Subcutaneous adipose tissue (tissue), 4 donors: ENCODE results near the gene PDE1C. TPM values are rescaled to one million over a fixed set of nuclear protein-coding genes. Genes with fewer than 3 reads are reported as not detected.

ENCODE experiments used
- CTCF ChIP-seq: fragments of 450-650 bp; IDR thresholded peaks from one replicate; pipeline ENCODE4 v1.5.1; 2016; ENCODE audit warnings: low read depth, mild to moderate bottlenecking, control low read depth, antibody characterized with exemption, moderate library complexity
- total RNA-seq, 4 donors: library from RNA; depleted of rRNA; stranded (reverse); fragments of >200 nt; gene quantifications; one replicate each; pipeline ENCODE4 v1.1.0, GENCODE V29; 2016

Gene PDE1C
- total RNA-seq, 4 donors from 2014 or later = 1.3 to 6.1 (median 3.0) TPM

- TF ChIP-seq CTCF = no peak
These were observed 19.5 kb upstream of the PDE1C start for GRCh38 chr7:32089678-32090077.

- no peak for TF ChIP-seq CTCF
These were observed 19.0 kb upstream of the PDE1C start for GRCh38 chr7:32089256-32089655.

GRCh38 chr7:32088451-32088881 lies 18.3 kb upstream of the PDE1C start:
- TF ChIP-seq CTCF = no peak

GRCh38 chr7:32079510-32079909 lies 9.3 kb upstream of the PDE1C start:
- no peak for TF ChIP-seq CTCF

GRCh38 chr7:32078824-32079223 lies 8.6 kb upstream of the PDE1C start:
- TF ChIP-seq CTCF = no peak

- no peak for TF ChIP-seq CTCF
These were observed 7.6 kb upstream of the PDE1C start for GRCh38 chr7:32077806-32078205.

GRCh38 chr7:32075612-32076011 lies 5.4 kb upstream of the PDE1C start:
- no peak for TF ChIP-seq CTCF
